ENCODE measurements around the gene ALDH6A1. TPM values are rescaled to one million over a fixed set of nuclear protein-coding genes. Genes with fewer than 3 reads are reported as not detected.
"Not testable (repeated sequence)": the region's sequence is repeated elsewhere in the genome, so short reads cannot be mapped to it uniquely, and the experiment has no call there.

Gene ALDH6A1
- total RNA-seq (10 to 100 TPM; 10.6 to 12.5 TPM), polyA plus RNA-seq (26.0 TPM)

GRCh38 chr14:74084277-74085046, at the start of gene ALDH6A1, which contains the start of gene LIN52:
Gene ALDH6A1, minus strand, starts transcription at chr14:74084453. Its CDS starts 59 bp downstream, at chr14:74084394.
Gene LIN52, plus strand, starts transcription at chr14:74084956. Its CDS starts 19 bp downstream, at chr14:74084975.
- Mint-ChIP-seq H3K27me3 (peaks cover 0 to 5% of the 10 kb centered on the region in 2 donors), H3K4me3 (peak within 1 kb of the TSS; percentile 86 to 100 (median 99)), H3K36me3 (peaks cover 4 to 15% (median 10%) of the 10 kb centered on the region in 3 donors), H3K4me1 (peaks cover 36 to 50% (median 38%) of the 10 kb centered on the region in 3 donors), H3K9me3 (no peaks in the 10 kb centered on the region), H3K27ac (peak within 1 kb of the TSS; percentile 80 to 99 (median 97))
- peak within 1 kb of the TSS; percentile 68 for H3K27ac ChIP-seq (ENCODE audit: low read depth, low read length)
- ChIA-PET POLR2A (interaction anchor here (0.5 to 1.0 kb wide), 3 partner anchors 134 to 1898 kb away, joined by 3 read pairs; partner anchors contain the start of genes ACOT2, COQ6 and FAM161B), CTCF (interaction anchor here (1.0 kb wide), 1 partner anchor 12 kb away, joined by 3 read pairs; no protein-coding TSS in a partner anchor)
- H3K4me1 ChIP-seq (ENCODE audit: insufficient read depth, low read length), result peaks cover 26% of the 10 kb centered on the region
- H3K4me3 ChIP-seq (ENCODE audit: low read length), result peak within 1 kb of the TSS; percentile 84
- H3K36me3 ChIP-seq (ENCODE audit: insufficient read depth, low read length), result no peaks in the 10 kb centered on the region
- no peaks in the 10 kb centered on the region for H3K27me3 ChIP-seq (ENCODE audit: insufficient read depth, low read length, poor library complexity, severe bottlenecking)
- H3K9me3 ChIP-seq (ENCODE audit: low read length), result no peaks in the 10 kb centered on the region
- DNase-seq, result peak; percentile 99 to 100 (median 100)

- Histone ChIP-seq H3K27ac (ENCODE audit: low read depth, low read length) (no peak overlapping the region), H3K27me3 (ENCODE audit: insufficient read depth, low read length, poor library complexity, severe bottlenecking) (no peaks in the 10 kb centered on the region), H3K4me3 (ENCODE audit: low read length) (no peak overlapping the region), H3K9me3 (ENCODE audit: low read length) (no peaks in the 10 kb centered on the region), H3K36me3 (ENCODE audit: insufficient read depth, low read length) (no peaks in the 10 kb centered on the region), H3K4me1 (ENCODE audit: insufficient read depth, low read length) (no peaks in the 10 kb centered on the region)
- DNase-seq, result no peak
- no peak overlapping the region for H3K4me3 Mint-ChIP-seq
- no peaks in the 10 kb centered on the region for H3K9me3 Mint-ChIP-seq
- peaks cover 0 to 1% of the 10 kb centered on the region in 2 donors for H3K27me3 Mint-ChIP-seq
- ChIA-PET POLR2A (no interaction called here), CTCF (no interaction called here)
- peaks cover 6 to 17% (median 15%) of the 10 kb centered on the region in 3 donors for H3K36me3 Mint-ChIP-seq
- peak overlapping the region in 2 of 8 donors; percentile 21 to 26 for H3K27ac Mint-ChIP-seq
- H3K4me1 Mint-ChIP-seq, result no peaks in the 10 kb centered on the region
Measured at GRCh38 chr14:74127634-74128033, 43.4 kb upstream of the ALDH6A1 start.

- Histone ChIP-seq H3K27me3 (ENCODE audit: insufficient read depth, low read length, poor library complexity, severe bottlenecking) (no peaks in the 10 kb centered on the region), H3K4me3 (ENCODE audit: low read length) (no peak overlapping the region), H3K27ac (ENCODE audit: low read depth, low read length) (no peak overlapping the region), H3K36me3 (ENCODE audit: insufficient read depth, low read length) (no peaks in the 10 kb centered on the region), H3K4me1 (ENCODE audit: insufficient read depth, low read length) (no peaks in the 10 kb centered on the region), H3K9me3 (ENCODE audit: low read length) (no peaks in the 10 kb centered on the region)
- no peak overlapping the region for H3K4me3 Mint-ChIP-seq
- no peaks in the 10 kb centered on the region for H3K4me1 Mint-ChIP-seq
- peak overlapping the region in 1 of 8 donors; percentile 14 for H3K27ac Mint-ChIP-seq
- POLR2A ChIA-PET, result no interaction called here
- no peaks in the 10 kb centered on the region for H3K9me3 Mint-ChIP-seq
- CTCF ChIA-PET, result no interaction called here
- peaks cover 6 to 17% (median 15%) of the 10 kb centered on the region in 3 donors for H3K36me3 Mint-ChIP-seq
- peaks cover 0 to 3% of the 10 kb centered on the region in 2 donors for H3K27me3 Mint-ChIP-seq
- no peak for DNase-seq
Measured at GRCh38 chr14:74126315-74127013, 42.2 kb upstream of the ALDH6A1 start.

- H3K27ac ChIP-seq (ENCODE audit: low read depth, low read length); POLR2A ChIA-PET; H3K4me3 ChIP-seq (ENCODE audit: low read length); H3K27me3 ChIP-seq (ENCODE audit: insufficient read depth, low read length, poor library complexity, severe bottlenecking); H3K4me3 Mint-ChIP-seq; DNase-seq; H3K36me3 ChIP-seq (ENCODE audit: insufficient read depth, low read length); H3K4me1 Mint-ChIP-seq; H3K27me3 Mint-ChIP-seq; H3K9me3 Mint-ChIP-seq; CTCF ChIA-PET; H3K27ac Mint-ChIP-seq; H3K9me3 ChIP-seq (ENCODE audit: low read length); H3K4me1 ChIP-seq (ENCODE audit: insufficient read depth, low read length): not testable (repeated sequence)
- peaks cover 9 to 25% (median 15%) of the 10 kb centered on the region in 3 donors for H3K36me3 Mint-ChIP-seq
Measured at GRCh38 chr14:74125487-74125886, 41.2 kb upstream of the ALDH6A1 start.

- H3K27ac ChIP-seq (ENCODE audit: low read depth, low read length); POLR2A ChIA-PET; H3K4me1 ChIP-seq (ENCODE audit: insufficient read depth, low read length); H3K9me3 Mint-ChIP-seq; H3K4me3 ChIP-seq (ENCODE audit: low read length); H3K4me1 Mint-ChIP-seq; H3K27me3 ChIP-seq (ENCODE audit: insufficient read depth, low read length, poor library complexity, severe bottlenecking); H3K9me3 ChIP-seq (ENCODE audit: low read length); H3K27me3 Mint-ChIP-seq; H3K36me3 ChIP-seq (ENCODE audit: insufficient read depth, low read length); H3K4me3 Mint-ChIP-seq; H3K27ac Mint-ChIP-seq: not testable (repeated sequence)
- DNase-seq, result peak in 2 of 5 donors; percentile 20 to 25
- CTCF ChIA-PET, result interaction anchor here (0.6 to 1.7 kb wide), 5 partner anchors 17 to 163 kb away, joined by 3 to 5 read pairs (median 3); no protein-coding TSS in a partner anchor
- peaks cover 6 to 36% (median 21%) of the 10 kb centered on the region in 3 donors for H3K36me3 Mint-ChIP-seq
Measured at GRCh38 chr14:74111395-74112216, 27.4 kb upstream of the ALDH6A1 start.

- Mint-ChIP-seq H3K36me3 (peaks cover 6 to 48% (median 18%) of the 10 kb centered on the region in 3 donors), H3K9me3 (no peaks in the 10 kb centered on the region), H3K27me3 (no peaks in the 10 kb centered on the region), H3K4me1 (peaks cover 0 to 4% (median under 1%) of the 10 kb centered on the region in 3 donors), H3K4me3 (no peak overlapping the region), H3K27ac (no peak overlapping the region)
- Histone ChIP-seq H3K27me3 (ENCODE audit: insufficient read depth, low read length, poor library complexity, severe bottlenecking) (no peaks in the 10 kb centered on the region), H3K27ac (ENCODE audit: low read depth, low read length) (no peak overlapping the region), H3K4me1 (ENCODE audit: insufficient read depth, low read length) (no peaks in the 10 kb centered on the region), H3K4me3 (ENCODE audit: low read length) (no peak overlapping the region), H3K36me3 (ENCODE audit: insufficient read depth, low read length) (no peaks in the 10 kb centered on the region), H3K9me3 (ENCODE audit: low read length) (no peaks in the 10 kb centered on the region)
- DNase-seq, result no peak
- POLR2A ChIA-PET, result no interaction called here
- CTCF ChIA-PET, result interaction anchor here (1.3 kb wide), 1 partner anchor 13 kb away, joined by 4 read pairs; no protein-coding TSS in a partner anchor
Measured at GRCh38 chr14:74109369-74109768, 25.1 kb upstream of the ALDH6A1 start.

- Mint-ChIP-seq H3K4me1 (peaks cover 0 to 4% (median 2%) of the 10 kb centered on the region in 3 donors), H3K9me3 (no peaks in the 10 kb centered on the region), H3K27ac (no peak overlapping the region), H3K27me3 (no peaks in the 10 kb centered on the region), H3K36me3 (peaks cover 6 to 58% (median 17%) of the 10 kb centered on the region in 3 donors), H3K4me3 (no peak overlapping the region)
- H3K4me1 ChIP-seq (ENCODE audit: insufficient read depth, low read length), result no peaks in the 10 kb centered on the region
- no peaks in the 10 kb centered on the region for H3K27me3 ChIP-seq (ENCODE audit: insufficient read depth, low read length, poor library complexity, severe bottlenecking)
- no peak overlapping the region for H3K4me3 ChIP-seq (ENCODE audit: low read length)
- POLR2A ChIA-PET, result no interaction called here
- H3K27ac ChIP-seq (ENCODE audit: low read depth, low read length), result no peak overlapping the region
- no peak for DNase-seq
- CTCF ChIA-PET, result no interaction called here
- H3K9me3 ChIP-seq (ENCODE audit: low read length), result no peaks in the 10 kb centered on the region
- H3K36me3 ChIP-seq (ENCODE audit: insufficient read depth, low read length), result no peaks in the 10 kb centered on the region
Measured at GRCh38 chr14:74105381-74105780, 21.1 kb upstream of the ALDH6A1 start.
